DMS 273 treated with DMSO at 0.1 percent for 48 hours (cell line): ENCODE results near the gene ZNF292.
"Not testable (repeated sequence)": the region's sequence is repeated elsewhere in the genome, so short reads cannot be mapped to it uniquely, and the experiment has no call there.

Source experiments
- DNase-seq: peaks from one replicate; lab custom pipeline; 2025; lab: John Stamatoyannopoulos, UW

The ZNF292 gene

DNA sequence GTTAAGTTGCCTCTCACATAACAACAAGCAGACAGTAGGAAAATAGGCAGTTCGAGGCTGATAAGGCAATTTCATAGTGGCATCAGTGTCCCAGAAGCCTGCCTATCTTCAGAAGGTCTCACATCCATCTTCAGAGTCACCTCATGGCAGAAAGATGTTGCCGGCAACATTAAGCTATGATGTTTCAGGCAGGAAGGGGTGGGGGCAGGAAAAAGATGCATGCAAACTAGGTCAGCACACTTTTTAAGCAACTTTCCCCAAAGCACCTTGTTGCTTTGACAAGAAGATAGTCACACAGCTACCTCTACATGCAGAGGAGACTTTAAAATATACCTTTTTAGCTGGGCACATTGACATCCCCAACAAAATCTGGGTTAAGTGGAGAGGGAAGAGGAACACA lies 123.8 kb downstream of the ZNF292 start:
- DNase-seq: no peak

DNA sequence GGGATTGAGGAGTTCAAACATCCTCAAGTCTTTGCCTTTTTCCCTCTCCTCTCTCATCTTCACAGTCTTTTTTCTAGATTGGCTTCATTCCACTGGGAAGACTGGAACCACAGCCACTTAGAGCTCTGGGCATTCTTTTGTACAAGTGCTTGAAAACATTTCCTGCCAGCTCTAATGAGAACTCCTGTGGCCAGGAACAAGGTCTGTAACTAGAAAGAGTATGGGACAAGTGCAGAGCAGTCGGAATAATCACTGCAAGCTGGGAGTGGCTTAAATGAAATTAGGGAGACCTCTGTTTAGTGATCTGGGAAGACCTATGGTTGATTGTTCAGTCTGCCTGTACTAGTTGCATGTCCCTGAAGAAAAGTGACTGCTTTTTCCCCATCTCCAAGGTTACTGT lies 126.1 kb downstream of the ZNF292 start:
- no peak for DNase-seq

DNA sequence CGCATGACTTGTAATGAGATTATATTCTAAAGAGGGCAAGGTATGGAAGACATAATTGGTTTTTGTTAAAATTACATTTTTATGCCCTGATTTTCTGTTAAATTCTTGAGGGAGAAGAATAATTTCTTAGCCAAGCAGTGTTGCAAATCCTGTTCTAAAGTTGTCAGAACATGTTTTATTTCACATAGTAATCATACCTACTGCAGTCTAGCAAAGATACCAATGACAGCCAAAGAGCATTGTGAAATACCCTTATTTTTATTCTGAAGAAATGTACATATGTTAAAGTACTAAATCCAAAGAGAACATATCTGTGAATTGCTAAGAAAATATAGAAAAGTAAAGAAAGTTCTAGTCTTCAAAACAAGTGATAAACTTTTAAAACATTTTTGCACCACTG lies 127.4 kb downstream of the ZNF292 start:
- no peak for DNase-seq

DNA sequence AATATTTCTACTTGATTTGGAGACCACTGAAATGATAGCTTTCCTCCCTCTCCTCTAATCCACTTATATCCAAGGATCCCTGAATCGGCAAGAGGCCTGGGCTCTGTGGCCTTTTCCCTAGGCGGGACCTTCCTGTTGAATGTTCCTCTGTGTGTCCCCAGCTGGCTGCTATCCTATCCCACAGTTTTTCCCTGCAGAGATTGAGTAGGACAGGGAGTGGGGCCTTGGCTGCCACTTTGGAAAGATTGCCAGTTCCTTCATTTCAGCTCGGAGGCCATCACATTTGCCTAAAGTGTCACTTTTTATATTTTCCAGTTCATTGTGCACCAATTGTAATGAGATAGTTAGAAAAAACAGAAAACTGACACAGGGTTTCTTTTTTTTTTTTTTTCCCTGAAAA lies 128.1 kb downstream of the ZNF292 start:
- DNase-seq: no peak

DNA sequence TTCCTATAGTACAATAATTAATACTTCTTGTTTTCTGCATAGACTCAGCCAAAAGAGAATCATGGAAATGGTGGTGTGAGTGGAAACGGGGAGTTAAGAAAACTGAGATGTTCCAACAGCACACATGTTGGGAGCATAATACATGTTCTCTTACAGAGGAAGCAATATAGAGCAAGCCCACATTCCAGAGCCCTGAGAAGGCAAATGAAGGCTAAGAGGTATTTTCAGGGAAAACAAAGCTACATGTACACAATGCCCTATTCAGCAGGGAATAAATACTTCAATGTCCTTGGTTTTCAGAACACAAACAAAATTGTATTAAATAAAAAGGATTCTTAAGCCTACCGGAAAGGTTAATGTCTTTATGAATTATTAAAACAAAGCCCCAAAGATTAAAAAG lies 131.9 kb downstream of the ZNF292 start:
- DNase-seq: no peak

DNA sequence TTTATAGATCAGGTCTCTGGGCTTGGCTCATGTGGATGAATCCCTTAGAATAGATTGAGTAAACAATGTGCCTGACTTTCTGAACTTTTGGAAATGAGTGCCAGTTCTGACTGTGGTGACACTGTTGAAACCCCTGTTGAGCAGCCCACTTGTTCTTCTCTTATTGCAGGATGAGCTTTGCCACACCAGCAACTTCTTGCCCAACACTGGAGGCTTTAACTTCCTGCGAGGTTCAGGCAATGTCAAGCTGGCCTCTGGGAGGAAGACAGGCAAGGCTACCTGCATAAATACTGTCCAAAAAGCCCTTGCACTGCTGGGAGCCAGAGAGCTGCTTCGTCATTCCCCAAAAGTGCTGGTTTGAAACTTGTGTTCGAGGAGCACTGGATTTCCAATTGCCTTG lies 134.2 kb downstream of the ZNF292 start:
- DNase-seq: no peak

DNA sequence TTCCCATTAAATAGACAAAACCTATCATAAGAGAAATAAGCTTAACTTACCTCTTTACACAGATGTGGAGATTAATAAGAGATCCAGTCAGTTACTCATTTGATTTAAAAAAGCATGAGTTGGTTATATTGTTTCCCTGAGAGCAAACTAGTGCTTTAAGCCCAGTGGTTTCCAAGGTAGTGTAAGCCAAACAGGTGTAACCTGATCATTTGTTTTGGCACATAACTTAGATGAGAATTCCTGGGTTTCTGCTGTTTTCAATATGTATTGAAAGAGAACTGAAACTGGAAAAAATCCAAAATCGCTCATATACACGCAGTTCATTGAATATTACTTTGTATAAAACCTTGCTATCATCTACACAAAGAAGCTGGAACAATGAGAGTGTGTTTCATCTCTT lies 136.5 kb downstream of the ZNF292 start:
- no peak for DNase-seq

DNA sequence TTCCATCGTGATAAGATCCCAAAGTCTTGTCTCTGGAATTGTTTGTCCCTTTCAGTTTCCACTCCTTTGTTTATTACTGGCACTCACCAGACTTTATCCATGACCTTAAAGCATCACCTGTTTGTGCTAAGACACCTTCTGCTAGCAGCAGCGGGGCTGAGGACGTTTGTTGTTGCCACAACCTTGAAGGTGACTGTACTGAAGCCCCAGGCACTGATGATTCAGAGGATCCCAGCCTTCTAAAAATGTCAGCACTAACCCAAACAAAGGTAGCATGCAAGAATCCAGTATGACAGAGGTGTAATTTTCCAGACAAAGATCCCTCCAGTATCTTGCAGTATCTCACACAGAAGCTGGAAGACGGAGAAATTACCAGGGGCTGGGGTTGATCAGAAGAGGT lies 138.2 kb downstream of the ZNF292 start:
- DNase-seq: no peak

DNA sequence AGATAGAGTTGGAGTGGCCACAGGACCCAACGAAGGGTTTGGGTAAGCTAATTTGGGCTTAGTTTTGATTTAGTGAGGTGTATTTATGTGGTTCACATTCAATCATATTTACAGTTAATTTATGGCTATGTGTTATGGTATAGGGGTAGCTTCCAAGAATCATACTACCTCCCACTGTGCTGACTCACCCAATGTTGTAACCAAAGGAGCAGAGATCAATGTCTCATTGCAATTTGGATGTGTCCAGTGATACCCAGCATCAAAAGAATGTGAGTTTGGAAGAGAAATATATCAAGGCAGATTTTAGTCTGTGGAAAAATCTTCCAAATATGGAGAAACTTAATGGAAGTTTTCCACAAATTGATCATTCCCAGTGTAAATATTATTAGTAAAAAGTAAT lies 141.8 kb downstream of the ZNF292 start:
- no peak for DNase-seq

DNA sequence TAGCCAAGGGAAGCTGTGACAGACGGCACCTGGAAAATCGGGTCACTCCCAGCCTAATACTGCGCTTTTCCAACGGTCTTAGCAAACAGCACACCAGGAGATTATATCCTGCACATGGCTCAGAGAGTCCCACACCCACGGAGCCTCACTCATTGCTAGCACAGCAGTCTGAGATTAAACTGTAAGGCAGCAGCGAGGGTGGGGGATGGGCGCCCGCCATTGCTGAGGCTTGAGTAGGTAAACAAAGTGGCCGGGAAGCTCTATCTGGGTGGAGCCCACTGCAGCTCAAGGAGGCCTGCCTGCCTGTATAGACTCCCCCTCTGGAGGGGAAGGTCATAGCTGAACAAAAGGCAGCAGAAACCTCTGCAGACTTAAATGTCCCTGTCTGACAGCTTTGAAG lies 145.9 kb downstream of the ZNF292 start:
- DNase-seq: not testable (repeated sequence)

DNA sequence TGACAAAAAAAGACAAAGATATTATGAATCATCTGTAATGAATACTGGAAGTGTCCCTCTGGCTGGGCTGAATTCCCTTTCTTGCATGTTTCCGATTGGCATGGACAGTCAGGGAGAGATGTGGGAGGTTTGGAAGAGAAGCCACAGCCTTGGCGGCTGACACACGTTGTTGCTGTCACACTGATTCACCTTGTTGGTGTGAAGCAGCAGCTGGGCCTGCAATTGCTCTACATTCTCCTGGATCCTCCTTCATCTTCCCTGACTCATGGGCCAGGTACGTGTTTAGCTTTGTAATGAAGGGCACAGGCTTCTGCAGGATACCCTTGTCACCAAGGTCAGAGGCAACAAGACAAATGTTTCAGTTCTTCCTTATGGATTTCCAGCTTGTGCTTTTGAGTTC lies 153.6 kb downstream of the ZNF292 start:
- DNase-seq: no peak

DNA sequence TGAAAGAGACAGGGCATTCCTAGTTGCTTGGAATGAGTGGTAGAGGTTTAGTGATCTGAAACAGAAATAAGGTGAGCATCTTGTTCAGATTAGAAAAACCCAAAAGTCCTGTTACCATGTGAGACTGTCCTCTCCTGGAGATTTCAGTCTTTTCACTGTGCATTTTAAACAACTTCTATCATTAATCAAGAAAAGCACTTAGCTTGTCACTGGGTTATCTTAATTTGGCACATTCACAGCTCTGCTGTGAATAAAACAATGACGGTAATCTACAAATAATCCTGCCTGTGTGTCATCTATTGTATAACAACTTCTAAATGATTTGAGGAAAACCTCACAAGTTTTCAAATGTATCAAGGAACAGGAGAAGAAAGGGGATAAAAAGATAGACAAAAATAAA lies 157.5 kb downstream of the ZNF292 start:
- no peak for DNase-seq
